ENCODE data around the gene CSRNP2. TPM values are rescaled to one million over a fixed set of nuclear protein-coding genes. Genes with fewer than 3 reads are reported as not detected.

The CSRNP2 gene
- total and polyA plus RNA-seq, 2 experiments from 2014 or later, result 6.9 to 30.9 TPM

GRCh38 chr12:51055060-51055459 lies 28.3 kb downstream of the CSRNP2 start (continued):
- TF ChIP-seq, protein P1, sequence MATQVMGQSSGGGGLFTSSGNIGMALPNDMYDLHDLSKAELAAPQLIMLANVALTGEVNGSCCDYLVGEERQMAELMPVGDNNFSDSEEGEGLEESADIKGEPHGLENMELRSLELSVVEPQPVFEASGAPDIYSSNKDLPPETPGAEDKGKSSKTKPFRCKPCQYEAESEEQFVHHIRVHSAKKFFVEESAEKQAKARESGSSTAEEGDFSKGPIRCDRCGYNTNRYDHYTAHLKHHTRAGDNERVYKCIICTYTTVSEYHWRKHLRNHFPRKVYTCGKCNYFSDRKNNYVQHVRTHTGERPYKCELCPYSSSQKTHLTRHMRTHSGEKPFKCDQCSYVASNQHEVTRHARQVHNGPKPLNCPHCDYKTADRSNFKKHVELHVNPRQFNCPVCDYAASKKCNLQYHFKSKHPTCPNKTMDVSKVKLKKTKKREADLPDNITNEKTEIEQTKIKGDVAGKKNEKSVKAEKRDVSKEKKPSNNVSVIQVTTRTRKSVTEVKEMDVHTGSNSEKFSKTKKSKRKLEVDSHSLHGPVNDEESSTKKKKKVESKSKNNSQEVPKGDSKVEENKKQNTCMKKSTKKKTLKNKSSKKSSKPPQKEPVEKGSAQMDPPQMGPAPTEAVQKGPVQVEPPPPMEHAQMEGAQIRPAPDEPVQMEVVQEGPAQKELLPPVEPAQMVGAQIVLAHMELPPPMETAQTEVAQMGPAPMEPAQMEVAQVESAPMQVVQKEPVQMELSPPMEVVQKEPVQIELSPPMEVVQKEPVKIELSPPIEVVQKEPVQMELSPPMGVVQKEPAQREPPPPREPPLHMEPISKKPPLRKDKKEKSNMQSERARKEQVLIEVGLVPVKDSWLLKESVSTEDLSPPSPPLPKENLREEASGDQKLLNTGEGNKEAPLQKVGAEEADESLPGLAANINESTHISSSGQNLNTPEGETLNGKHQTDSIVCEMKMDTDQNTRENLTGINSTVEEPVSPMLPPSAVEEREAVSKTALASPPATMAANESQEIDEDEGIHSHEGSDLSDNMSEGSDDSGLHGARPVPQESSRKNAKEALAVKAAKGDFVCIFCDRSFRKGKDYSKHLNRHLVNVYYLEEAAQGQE (IDR thresholded peaks at IDR 0.05; ENCODE audit: unreplicated experiment), result no peak
- TF ChIP-seq CREB1 (CRISPR knock-in tag; IDR thresholded peaks at IDR 0.05; ENCODE audit: low read depth), result no peak
- TF ChIP-seq POLR2AphosphoS5 (IDR thresholded peaks at IDR 0.05; ENCODE audit: low read depth), result no peak
- TF ChIP-seq CTCF (conservative IDR thresholded peaks at IDR 0.05; ENCODE audit: low read depth in 2 of 2), result no peak

- H3F3A ChIP-seq (replicated peaks; ENCODE audit: low read depth), result no peaks in the 10 kb centered on the region
- no peak overlapping the region for H3K4me2 ChIP-seq
- no peaks in the 10 kb centered on the region for H3K9me3 Mint-ChIP-seq
- peaks cover 23% of the 10 kb centered on the region for H3K36me3 ChIP-seq (ENCODE audit: insufficient read depth)
- H3K4me1 ChIP-seq (ENCODE audit: insufficient read depth), result peaks cover 10% of the 10 kb centered on the region; the same call in 1 of the 2 replicates
- DNase-seq (ENCODE audit: low spot score) (no peak), ATAC-seq (no peak)
- H3K79me2 ChIP-seq (replicated peaks; ENCODE audit: insufficient read depth), result no peaks in the 10 kb centered on the region
- peaks cover 15% of the 10 kb centered on the region for H3K27me3 Mint-ChIP-seq (ENCODE audit: insufficient read depth, low read depth, poor library complexity)
- no peak overlapping the region for H2AFZ ChIP-seq
- no peaks in the 10 kb centered on the region for H3K9me2 ChIP-seq (ENCODE audit: insufficient read depth)
- H3K27me3 ChIP-seq (ENCODE audit: insufficient read depth), result no peaks in the 10 kb centered on the region
- H3K36me3 Mint-ChIP-seq (ENCODE audit: low read depth), result peaks cover 31% of the 10 kb centered on the region
- no peak overlapping the region for H3K4me3 ChIP-seq
- peaks cover 11% of the 10 kb centered on the region for H3K4me1 Mint-ChIP-seq
- no peak overlapping the region; the same call in 2 of the 3 replicates for H3K4me3 Mint-ChIP-seq
- H3K27ac Mint-ChIP-seq, result no peak overlapping the region
- H4K20me1 ChIP-seq (replicated peaks; ENCODE audit: insufficient read depth), result no peaks in the 10 kb centered on the region
- H3K27ac ChIP-seq (ENCODE audit: low read depth), result no peak overlapping the region
- TF ChIP-seq NANOG (IDR thresholded peaks at IDR 0.05; ENCODE audit: borderline replicate concordance) (no peak), STAT1 (IDR thresholded peaks at IDR 0.05; ENCODE audit: unreplicated experiment) (no peak), ZNF462 (CRISPR knock-in tag; IDR thresholded peaks at IDR 0.05) (no peak), CREB1 (CRISPR knock-in tag; IDR thresholded peaks at IDR 0.05; ENCODE audit: low read depth) (no peak), ZNF114 (CRISPR knock-in tag; IDR thresholded peaks at IDR 0.05) (no peak), JUNB (IDR thresholded peaks at IDR 0.05; ENCODE audit: unreplicated experiment) (no peak)
- TF ChIP-seq, protein P1 (IDR thresholded peaks at IDR 0.05; ENCODE audit: unreplicated experiment), result no peak
Observed at GRCh38 chr12:51051787-51052186, 31.6 kb downstream of the CSRNP2 start.
